HG02798 (cell line): Measurements from ENCODE around the gene XPO6.

Experiments used
- ATAC-seq: cut with Tn5 transposase; IDR thresholded peaks from one replicate; pipeline ENCODE4 v1.9.1; 2021; ENCODE audit warnings: mild to moderate bottlenecking; ENCODE audit not compliant: unreplicated experiment, poor library complexity

The XPO6 gene

GRCh38 chr16:28096983-28097899 is 114.5 kb downstream of the XPO6 start:
- ATAC-seq = no peak

GRCh38 chr16:28093385-28093725 is 118.4 kb downstream of the XPO6 start:
- no peak for ATAC-seq

DNA sequence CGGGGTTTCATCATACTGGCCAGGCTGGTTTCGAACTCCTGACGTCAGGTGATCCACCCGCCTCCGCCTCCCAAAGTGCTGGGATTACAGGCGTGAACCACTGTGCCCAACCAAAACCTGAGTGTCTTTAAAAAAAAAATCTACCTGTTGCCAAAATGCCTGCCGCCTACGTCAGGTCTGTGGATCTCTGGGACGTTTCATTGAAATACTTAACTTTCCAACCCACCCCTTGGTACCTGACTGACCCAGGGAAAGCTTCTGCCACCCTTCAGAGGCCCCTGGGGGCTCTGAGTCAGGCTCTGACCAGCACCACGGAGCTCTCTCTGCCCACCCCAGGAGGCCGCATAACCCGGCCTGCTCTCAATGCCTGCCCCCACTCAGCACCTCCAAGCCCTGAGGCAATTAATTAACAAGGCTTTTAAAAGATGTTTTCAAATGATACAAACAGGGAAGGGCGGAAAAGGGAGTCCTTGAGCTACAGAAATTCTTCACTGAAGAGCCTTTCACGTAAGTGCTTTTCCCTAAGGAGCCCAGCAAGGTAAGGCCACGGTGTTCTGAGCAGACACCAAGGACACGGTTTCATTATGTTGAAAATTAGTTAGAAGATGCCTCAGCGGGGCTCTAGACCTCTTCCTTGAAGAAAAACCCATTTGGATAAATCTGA is 118.9 kb downstream of the XPO6 start:
- no peak for ATAC-seq

GRCh38 chr16:28091656-28092055 is 120.1 kb downstream of the XPO6 start:
- no peak for ATAC-seq

- ATAC-seq = no peak
Observed at GRCh38 chr16:28090646-28091377, 121.0 kb downstream of the XPO6 start.

DNA sequence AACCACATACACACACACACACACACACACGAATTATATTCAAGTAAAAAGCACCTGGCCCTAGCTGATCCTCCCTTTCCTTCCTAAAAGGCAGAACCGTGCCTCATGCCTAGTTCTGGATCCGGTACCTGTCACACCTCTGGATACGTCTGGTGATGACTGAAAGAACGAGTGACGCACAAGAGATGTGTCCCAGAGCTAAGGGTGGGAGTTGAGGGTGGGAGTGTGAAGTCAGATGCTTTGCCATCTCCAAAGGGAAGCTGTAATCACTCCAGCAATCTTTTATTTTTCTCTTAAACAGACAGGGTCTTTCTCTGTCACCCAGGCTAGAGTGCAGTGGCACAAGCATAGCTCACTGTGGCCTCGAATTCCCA is 121.8 kb downstream of the XPO6 start:
- no peak for ATAC-seq

DNA sequence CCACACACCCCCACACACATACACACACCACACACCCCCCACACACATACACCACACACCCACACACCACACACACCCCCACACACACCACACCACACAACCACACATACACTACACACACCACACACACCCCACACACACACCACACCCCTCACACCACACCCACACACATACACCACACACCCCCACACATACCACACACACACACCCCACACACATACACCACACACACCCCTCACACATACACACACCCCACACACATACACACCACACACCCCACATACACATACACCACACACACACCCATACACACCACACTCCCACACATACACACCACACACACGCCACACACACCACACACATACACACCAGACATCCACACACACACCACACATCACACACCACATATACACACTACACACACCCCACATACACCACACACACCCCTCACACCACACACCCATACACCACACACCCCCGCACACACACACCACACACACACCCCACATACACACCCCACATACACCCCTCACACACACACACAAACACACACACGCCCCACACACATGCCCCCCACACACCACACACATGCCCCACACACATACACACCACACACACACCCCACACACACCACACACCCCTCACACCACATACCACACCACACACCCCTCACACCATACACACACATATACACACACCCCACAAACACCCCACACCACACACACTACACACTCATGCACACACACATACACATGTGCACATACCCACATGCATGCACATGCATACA is 122.4 kb downstream of the XPO6 start:
- no peak for ATAC-seq

DNA sequence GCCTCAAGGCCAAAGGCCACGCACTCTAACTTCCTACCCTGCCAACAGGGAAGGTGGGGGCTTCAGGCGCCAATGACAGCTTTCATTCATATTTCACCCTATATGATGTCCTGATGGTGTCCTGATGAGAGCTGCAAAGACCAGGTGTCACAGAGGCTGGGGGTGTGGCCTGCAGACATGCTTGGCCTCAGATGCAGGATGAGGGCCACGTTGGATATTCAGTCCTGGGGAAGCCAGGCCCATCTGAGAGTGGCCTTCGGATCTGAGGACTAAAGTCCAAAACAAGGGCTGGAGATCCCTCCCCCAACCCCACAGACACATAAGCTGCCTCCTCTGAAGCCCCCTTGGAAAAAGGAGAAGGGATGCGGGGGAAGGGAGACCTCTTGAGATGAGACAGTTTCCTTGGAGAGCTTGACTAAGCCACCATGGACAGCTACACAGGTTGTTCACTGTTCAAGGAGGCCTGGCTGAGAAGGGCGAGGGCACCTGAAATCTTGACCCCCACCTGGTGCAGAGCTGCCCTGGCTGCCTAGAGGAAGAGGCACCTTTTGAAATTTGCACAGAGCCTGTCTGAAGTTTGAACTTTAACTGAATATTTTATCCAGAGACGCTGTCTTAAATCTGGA is 124.0 kb downstream of the XPO6 start:
- ATAC-seq = no peak

DNA sequence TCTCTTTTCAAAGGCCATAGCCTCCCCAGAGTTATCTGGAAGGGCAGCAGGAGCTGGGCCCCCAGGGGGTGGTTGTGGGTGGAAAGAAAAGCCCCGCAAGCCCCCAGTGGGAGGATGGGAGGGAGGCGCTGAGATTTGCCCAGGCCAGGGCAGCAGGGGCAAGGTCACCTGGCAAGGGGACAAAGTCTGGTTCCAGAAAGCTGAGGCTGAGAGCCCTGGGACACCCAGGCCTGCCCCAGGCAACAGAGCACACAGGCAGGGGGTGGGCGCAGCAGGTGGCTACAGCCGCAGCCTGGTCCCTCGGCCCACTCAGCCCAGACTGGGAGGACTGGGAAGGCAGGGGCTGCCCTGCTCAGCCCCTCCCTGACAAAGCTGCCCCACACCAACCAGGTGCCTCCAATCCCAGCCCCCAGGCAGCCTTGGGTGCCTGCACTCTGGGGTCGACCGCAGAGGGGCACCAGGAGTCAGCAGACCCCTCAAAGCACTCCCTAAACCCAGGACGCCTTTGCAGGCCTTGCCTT is 124.6 kb downstream of the XPO6 start:
- no peak for ATAC-seq

- ATAC-seq = no peak
Observed at GRCh38 chr16:28086186-28087139, 125.3 kb downstream of the XPO6 start.

- no peak for ATAC-seq
Observed at GRCh38 chr16:28085389-28086171, 126.2 kb downstream of the XPO6 start.

DNA sequence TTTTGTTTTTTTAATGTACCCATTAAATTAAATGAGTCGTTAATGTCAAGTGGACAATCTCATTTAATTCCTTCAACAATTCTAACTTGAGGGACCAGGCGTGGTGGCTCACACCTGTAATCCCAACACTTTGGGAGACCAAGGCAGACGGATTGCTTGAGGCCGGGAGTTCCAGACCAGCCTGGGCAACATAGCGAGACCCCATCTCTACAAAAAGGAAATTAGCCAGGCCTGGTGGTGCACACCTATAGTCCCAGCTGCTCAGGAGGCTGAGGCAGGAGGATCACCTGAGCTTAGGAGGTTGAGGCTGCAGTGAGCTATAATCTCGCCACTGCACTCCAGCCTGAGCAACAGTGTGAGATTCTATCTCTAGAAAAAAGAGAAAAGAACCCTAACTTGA is 127.6 kb downstream of the XPO6 start:
- no peak for ATAC-seq

DNA sequence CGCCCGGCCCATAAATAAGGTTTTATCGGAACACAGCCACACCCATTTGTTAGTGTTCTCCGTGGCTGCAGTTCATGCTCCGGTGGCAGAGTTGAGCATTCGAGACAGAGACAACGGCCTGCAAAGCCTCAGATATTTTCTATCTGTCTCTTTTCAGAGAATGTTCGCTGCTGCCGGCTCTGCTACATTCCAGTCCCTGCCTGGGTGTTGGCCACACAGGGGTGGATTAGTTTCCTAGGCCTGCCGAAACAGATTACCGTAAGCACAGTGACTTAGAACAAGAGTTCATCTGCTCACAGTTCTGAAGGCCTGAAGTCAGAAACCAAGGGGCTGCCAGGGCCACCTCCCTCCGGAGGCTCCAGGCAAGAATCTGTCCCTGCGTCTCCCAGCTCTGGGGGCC is 129.1 kb downstream of the XPO6 start:
- no peak for ATAC-seq

DNA sequence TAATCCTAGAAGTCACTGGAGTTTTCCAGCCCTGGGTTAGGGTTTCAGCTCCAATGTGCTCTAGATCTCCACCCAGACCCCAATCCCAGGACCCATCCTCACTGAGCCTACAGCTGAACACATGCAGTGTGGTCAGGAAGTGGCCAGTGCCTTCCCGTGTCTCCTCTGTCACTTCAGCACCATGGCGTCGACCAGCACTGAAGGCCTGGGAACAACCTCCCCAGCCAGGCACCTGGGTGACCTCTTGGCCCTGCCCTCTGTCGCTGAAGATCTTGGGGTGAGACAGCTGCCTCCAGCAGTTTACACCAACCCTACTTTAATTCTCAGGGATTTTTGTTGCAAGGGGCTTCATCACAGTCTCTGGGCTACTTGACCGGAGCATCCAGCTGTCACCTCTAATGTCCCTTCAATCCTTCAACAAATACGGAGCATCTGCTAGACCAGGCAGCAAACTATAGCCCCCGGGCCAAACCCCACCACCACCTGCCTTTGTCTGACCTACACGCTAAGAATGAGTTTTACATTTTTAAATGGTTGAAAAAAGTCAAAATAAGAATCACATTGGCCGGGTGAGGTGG is 130.3 kb downstream of the XPO6 start:
- ATAC-seq = no peak

DNA sequence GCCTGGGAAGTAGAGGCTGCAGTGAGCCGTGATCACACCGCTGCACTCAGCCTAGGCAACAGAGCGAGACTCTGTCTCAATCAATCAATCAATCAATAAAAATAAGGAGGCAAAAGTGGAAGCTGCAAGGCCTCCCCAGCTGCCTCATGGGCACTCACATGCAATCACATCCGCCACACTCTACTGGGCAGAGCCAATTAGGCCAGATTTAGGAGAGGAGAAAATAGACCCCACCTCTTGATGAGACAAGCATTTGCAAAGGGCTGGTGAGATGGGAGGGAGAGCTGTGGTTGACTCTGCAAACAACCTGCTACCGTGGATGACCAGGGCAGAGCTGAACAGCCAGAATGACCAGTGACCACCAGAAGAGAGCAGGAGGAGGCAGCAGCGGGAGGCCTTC is 133.5 kb downstream of the XPO6 start:
- no peak for ATAC-seq

DNA sequence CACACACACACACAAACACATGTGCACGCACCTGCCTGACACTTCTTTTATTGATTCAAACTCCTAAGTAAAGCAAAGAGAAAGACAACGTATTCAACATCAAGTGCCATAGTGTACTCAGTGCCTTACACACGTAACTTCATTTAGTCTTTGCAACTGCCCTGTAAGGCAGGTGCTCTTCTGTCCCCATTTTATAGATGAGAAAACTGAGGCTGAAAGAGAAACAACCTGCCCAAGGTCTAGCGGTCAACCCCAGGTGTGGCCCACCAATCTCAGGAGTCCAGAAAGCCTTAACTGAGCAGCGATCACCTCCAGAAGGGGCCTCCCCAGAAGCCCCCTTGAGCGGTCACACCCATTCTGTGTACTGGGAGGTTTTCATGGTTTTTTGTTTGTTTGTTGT is 137.9 kb downstream of the XPO6 start:
- ATAC-seq = no peak

DNA sequence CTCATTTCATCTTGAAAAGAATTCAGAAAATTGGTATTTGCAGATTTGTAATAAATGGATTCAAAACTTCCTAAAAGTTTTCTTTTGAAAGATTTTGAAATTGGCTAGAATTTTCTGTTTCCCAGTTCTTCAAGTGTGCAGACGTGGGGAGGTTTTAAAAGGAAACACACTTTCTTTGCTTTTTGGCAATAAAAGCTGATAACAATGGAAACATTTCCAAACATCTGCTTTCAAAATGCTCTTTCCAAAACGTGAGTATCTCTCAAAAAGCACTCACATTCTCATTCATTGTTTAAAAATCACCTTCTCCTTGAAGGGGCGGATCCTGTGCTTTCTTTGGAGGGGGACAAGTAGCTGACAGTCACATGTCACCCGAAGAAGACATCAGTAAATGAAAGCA is 139.7 kb downstream of the XPO6 start:
- no peak for ATAC-seq
